Measurements from ENCODE around the gene FTCDNL1.

DNA sequence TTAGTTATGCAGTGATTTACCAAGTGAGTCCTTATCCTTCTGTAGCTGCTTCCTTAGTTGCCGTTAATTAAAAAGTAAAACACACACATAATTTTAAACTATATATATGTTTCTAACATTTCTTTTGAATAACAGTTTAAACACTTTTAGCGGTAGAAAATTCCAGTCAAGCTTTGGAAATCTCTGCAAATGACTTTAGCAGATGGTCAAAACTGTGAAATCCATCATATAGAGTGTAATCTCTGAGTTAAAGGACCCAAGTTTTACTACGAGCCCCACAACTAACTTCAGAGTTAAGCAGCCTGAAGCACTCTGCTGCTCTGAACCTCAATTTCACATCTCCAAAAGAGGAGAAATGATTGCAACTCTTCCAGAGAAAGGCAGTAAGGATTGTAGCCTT, 96.2 kb downstream of the FTCDNL1 start:
- TF ChIP-seq, protein P1, sequence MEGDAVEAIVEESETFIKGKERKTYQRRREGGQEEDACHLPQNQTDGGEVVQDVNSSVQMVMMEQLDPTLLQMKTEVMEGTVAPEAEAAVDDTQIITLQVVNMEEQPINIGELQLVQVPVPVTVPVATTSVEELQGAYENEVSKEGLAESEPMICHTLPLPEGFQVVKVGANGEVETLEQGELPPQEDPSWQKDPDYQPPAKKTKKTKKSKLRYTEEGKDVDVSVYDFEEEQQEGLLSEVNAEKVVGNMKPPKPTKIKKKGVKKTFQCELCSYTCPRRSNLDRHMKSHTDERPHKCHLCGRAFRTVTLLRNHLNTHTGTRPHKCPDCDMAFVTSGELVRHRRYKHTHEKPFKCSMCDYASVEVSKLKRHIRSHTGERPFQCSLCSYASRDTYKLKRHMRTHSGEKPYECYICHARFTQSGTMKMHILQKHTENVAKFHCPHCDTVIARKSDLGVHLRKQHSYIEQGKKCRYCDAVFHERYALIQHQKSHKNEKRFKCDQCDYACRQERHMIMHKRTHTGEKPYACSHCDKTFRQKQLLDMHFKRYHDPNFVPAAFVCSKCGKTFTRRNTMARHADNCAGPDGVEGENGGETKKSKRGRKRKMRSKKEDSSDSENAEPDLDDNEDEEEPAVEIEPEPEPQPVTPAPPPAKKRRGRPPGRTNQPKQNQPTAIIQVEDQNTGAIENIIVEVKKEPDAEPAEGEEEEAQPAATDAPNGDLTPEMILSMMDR (IDR thresholded peaks at IDR 0.05 in 4 of 5, conservative IDR thresholded peaks at IDR 0.05 in 1 of 5): no peak
- no peak for TF ChIP-seq POLR2A (IDR thresholded peaks at IDR 0.05)
